Liver (tissue), 9 donors: ENCODE results near the gene C1QTNF1. TPM values are rescaled to one million over a fixed set of nuclear protein-coding genes. Genes with fewer than 3 reads are reported as not detected.

Source experiments
- DNase-seq: peaks from one replicate; pipeline ENCODE4 v3.0.0-alpha.2; 2017; ENCODE audit warnings: low spot score
- H3K27ac ChIP-seq, 2 donors: one replicate each; pipeline ENCODE4 v1.7.0; 2013; ENCODE audit warnings: inconsistent platforms in 2 of 2, low read length in 2 of 2, control low read depth in 1 of 2, low read depth in 1 of 2, mild to moderate bottlenecking in 1 of 2
- H3K27me3 ChIP-seq, 4 donors: one replicate each; pipeline versions ENCODE4 v1.6.1 to v1.7.0; 2013; ENCODE audit warnings: low read length in 3 of 4, inconsistent platforms in 1 of 4, mild to moderate bottlenecking in 1 of 4, moderate library complexity in 1 of 4; ENCODE audit not compliant: control insufficient read depth in 4 of 4, insufficient read depth in 4 of 4
- H3K36me3 ChIP-seq, 4 donors: one replicate each; pipeline versions ENCODE4 v1.6.1 to v1.7.0; 2013; ENCODE audit warnings: low read length in 3 of 4, mild to moderate bottlenecking in 3 of 4, low read depth in 1 of 4, moderate library complexity in 1 of 4; ENCODE audit not compliant: control insufficient read depth in 4 of 4, insufficient read depth in 3 of 4
- H3K4me1 ChIP-seq, 4 donors: one replicate each; pipeline versions ENCODE4 v1.6.1 to v1.7.0; 2013; ENCODE audit warnings: low read length in 3 of 4, mild to moderate bottlenecking in 3 of 4, moderate library complexity in 1 of 4; ENCODE audit not compliant: control insufficient read depth in 4 of 4, insufficient read depth in 4 of 4
- H3K4me3 ChIP-seq, 3 donors: one replicate each; pipeline versions ENCODE4 v1.6.1 to v1.7.0; 2013; ENCODE audit warnings: low read length in 3 of 3, control low read depth in 1 of 3, low read depth in 1 of 3, mild to moderate bottlenecking in 1 of 3
- H3K9ac ChIP-seq, 2 donors: one replicate each; pipeline ENCODE4 v1.7.0; 2013; ENCODE audit warnings: low read length in 2 of 2, mild to moderate bottlenecking in 2 of 2, moderate library complexity in 2 of 2, control low read depth in 1 of 2, low read depth in 1 of 2
- H3K9me3 ChIP-seq, 4 donors: one replicate each; pipeline versions ENCODE4 v1.6.1 to v1.7.0; 2013; ENCODE audit warnings: low read length in 3 of 4; ENCODE audit not compliant: control insufficient read depth in 4 of 4
- ATF3 ChIP-seq: IDR thresholded peaks from 2 replicates; pipeline ENCODE4 v1.6.1; 2016; ENCODE audit warnings: antibody characterized with exemption
- CTCF ChIP-seq: fragments of 150-350 bp; IDR thresholded peaks from 2 replicates; pipeline ENCODE4 v1.5.1; 2017; ENCODE audit warnings: improper control_type of control experiment, low read depth, low read length; ENCODE audit not compliant: missing input control
- EGR1 ChIP-seq, 2 donors: IDR thresholded peaks; 2 replicates each; pipeline ENCODE4 v1.6.1; 2016 to 2018; ENCODE audit warnings: antibody characterized with exemption in 2 of 2, low read depth in 2 of 2
- FOXA1 ChIP-seq: IDR thresholded peaks from 2 replicates; pipeline ENCODE4 v1.6.1; 2016; ENCODE audit warnings: antibody characterized with exemption
- FOXA2 ChIP-seq: IDR thresholded peaks from 2 replicates; pipeline ENCODE4 v1.6.1; 2016; ENCODE audit warnings: antibody characterized with exemption
- GABPA ChIP-seq, 2 donors: IDR thresholded peaks in 1 of 2; conservative IDR thresholded peaks in 1 of 2; 2 replicates each; pipeline ENCODE4 v1.6.1; 2016; ENCODE audit warnings: antibody characterized with exemption in 2 of 2, mild to moderate bottlenecking in 1 of 2, moderate library complexity in 1 of 2
- HNF4A ChIP-seq, 2 donors: conservative IDR thresholded peaks; 2 replicates each; pipeline ENCODE4 v1.6.1; 2016; ENCODE audit warnings: antibody characterized with exemption in 2 of 2, mild to moderate bottlenecking in 2 of 2
- HNF4G ChIP-seq: IDR thresholded peaks from 2 replicates; pipeline ENCODE4 v1.6.1; 2016; ENCODE audit warnings: antibody characterized with exemption
- JUND ChIP-seq, 2 donors: IDR thresholded peaks; 2 replicates each; pipeline ENCODE4 v1.6.1; 2016; ENCODE audit warnings: antibody characterized with exemption in 2 of 2
- MAX ChIP-seq: IDR thresholded peaks from 2 replicates; pipeline ENCODE4 v1.6.1; 2016; ENCODE audit warnings: antibody characterized with exemption
- NR2F2 ChIP-seq: IDR thresholded peaks from 2 replicates; pipeline ENCODE4 v1.6.1; 2016; ENCODE audit warnings: antibody characterized with exemption
- RAD21 ChIP-seq, 2 donors: IDR thresholded peaks; 2 replicates each; pipeline ENCODE4 v1.6.1; 2016; ENCODE audit warnings: antibody characterized with exemption in 2 of 2, mild to moderate bottlenecking in 2 of 2
- REST ChIP-seq: IDR thresholded peaks from 2 replicates; pipeline ENCODE4 v1.6.1; 2016; ENCODE audit warnings: antibody characterized with exemption, mild to moderate bottlenecking
- RXRA ChIP-seq, 2 donors: IDR thresholded peaks; 2 replicates each; pipeline ENCODE4 v1.6.1; 2017 to 2018; ENCODE audit warnings: antibody characterized with exemption in 2 of 2, mild to moderate bottlenecking in 1 of 2
- SP1 ChIP-seq: IDR thresholded peaks from 2 replicates; pipeline ENCODE4 v1.6.1; 2018; ENCODE audit warnings: antibody characterized with exemption, mild to moderate bottlenecking
- TAF1 ChIP-seq: conservative IDR thresholded peaks from 2 replicates; pipeline ENCODE4 v1.6.1; 2016; ENCODE audit warnings: antibody characterized with exemption, mild to moderate bottlenecking
- YY1 ChIP-seq: IDR thresholded peaks from 2 replicates; pipeline ENCODE4 v1.6.1; 2016; ENCODE audit warnings: antibody characterized with exemption, mild to moderate bottlenecking
- ZBTB33 ChIP-seq: IDR thresholded peaks from 2 replicates; pipeline ENCODE4 v1.6.1; 2016; ENCODE audit warnings: antibody characterized with exemption
- WGBS: extraction: QIAGEN DNeasy Blood & Tissue Kit; methylation state at CpG from one replicate; pipeline ENCODE4 v1.1.7; 2013; 5-methylcytosine and 5-hydroxymethylcytosine counted together
- polyA plus RNA-seq, 2 donors: library from polyadenylated mRNA; stranded (reverse) in 1 of 2; unstranded in 1 of 2; fragments of 200-250 nt in 1 of 2; fragments of >200 nt in 1 of 2; fragmentation: Nextera tagmentation in 1 of 2; extraction: Ambion mirVana in 1 of 2; gene quantifications; one replicate each; pipeline versions ENCODE4 v1.2.1 to v1.2.3, GENCODE V29; 2013 to 2015
- total RNA-seq, 2 donors: library from RNA; depleted of rRNA; stranded (reverse); fragments of >200 nt; gene quantifications; one replicate each; pipeline ENCODE4 v1.2.3, GENCODE V29; 2014
- donor health status: healthy.
- donor health status: healthy.
- donor health status: healthy.
- donor health status: healthy.
- donor health status: healthy.

The C1QTNF1 gene
- total and polyA plus RNA-seq, 4 donors: 0.56 to 54.6 (median 16.1) TPM

GRCh38 chr17:78990349-78991016 is 33.5 kb upstream of the C1QTNF1 start:
- Histone ChIP-seq H3K9me3 (no peaks in the 10 kb centered on the region), H3K4me1 (peaks cover 0 to 3% (median 1%) of the 10 kb centered on the region in 4 donors), H3K9ac (no peak overlapping the region), H3K27me3 (no peaks in the 10 kb centered on the region), H3K27ac (no peak overlapping the region), H3K4me3 (no peak overlapping the region), H3K36me3 (peaks cover 3 to 19% (median 8%) of the 10 kb centered on the region in 4 donors)
- WGBS: 97% methylated on average over 29 of the region's 29 CpGs
- DNase-seq: no peak
- TF ChIP-seq EGR1 (IDR thresholded peaks at IDR 0.05; ENCODE audit: low read depth in 2 of 2): no peak
- no peak for TF ChIP-seq HNF4A (conservative IDR thresholded peaks at IDR 0.05)
- TF ChIP-seq NR2F2: no peak
- TF ChIP-seq ZBTB33: no peak
- TF ChIP-seq FOXA1: no peak
- TF ChIP-seq MAX: no peak
- no peak for TF ChIP-seq SP1
- no peak for TF ChIP-seq YY1
- no peak for TF ChIP-seq HNF4G
- no peak for TF ChIP-seq GABPA (IDR thresholded peaks at IDR 0.05 in 1 of 2, conservative IDR thresholded peaks at IDR 0.05 in 1 of 2)
- no peak for TF ChIP-seq FOXA2
- TF ChIP-seq RXRA (IDR thresholded peaks at IDR 0.05): no peak
- TF ChIP-seq RAD21 (IDR thresholded peaks at IDR 0.05): no peak
- no peak for TF ChIP-seq REST
- no peak for TF ChIP-seq JUND (IDR thresholded peaks at IDR 0.05)
- no peak for TF ChIP-seq CTCF
- TF ChIP-seq TAF1: no peak
- TF ChIP-seq ATF3: no peak
